SK-N-SH (cell line): ENCODE data around the gene DEFB114.

Experiments used
- CTCF ChIP-seq: fragments of 200-600 bp; sonication (generic); IDR thresholded peaks from 2 replicates; pipeline ENCODE4 v1.6.1; 2017; ENCODE audit warnings: antibody characterized with exemption, mild to moderate bottlenecking, moderate library complexity
- EP300 ChIP-seq, 2 experiments: IDR thresholded peaks; 2 replicates each; pipeline versions ENCODE4 v1.4.0 to v1.6.1; 2012; ENCODE audit warnings: borderline replicate concordance in 1 of 2, low read depth in 1 of 2, low read length in 1 of 2
- EZH2phosphoT487 ChIP-seq: fragments of 200-600 bp; sonication (generic); IDR thresholded peaks from 2 replicates; pipeline ENCODE4 v1.6.1; 2017; ENCODE audit warnings: low read depth, mixed run types, mild to moderate bottlenecking, antibody characterized with exemption, moderate library complexity, borderline replicate concordance
- FOXM1 ChIP-seq: IDR thresholded peaks from 2 replicates; pipeline ENCODE4 v1.4.0; 2012; ENCODE audit warnings: low read depth, mild to moderate bottlenecking
- MAX ChIP-seq: IDR thresholded peaks from 2 replicates; pipeline ENCODE4 v1.4.0; 2012; ENCODE audit warnings: low read depth
- NRF1 ChIP-seq: IDR thresholded peaks from 2 replicates; pipeline ENCODE4 v1.6.1; 2012; ENCODE audit warnings: low read depth, mild to moderate bottlenecking, low read length
- POLR2AphosphoS5 ChIP-seq: IDR thresholded peaks from 2 replicates; pipeline ENCODE4 v1.6.1; 2012; ENCODE audit warnings: low read depth, low read length
- REST ChIP-seq: IDR thresholded peaks from 2 replicates; pipeline ENCODE4 v1.6.1; 2012; ENCODE audit warnings: mild to moderate bottlenecking, low read depth, low read length, moderate library complexity
- SIN3A ChIP-seq: IDR thresholded peaks from 2 replicates; pipeline ENCODE4 v1.6.1; 2012; ENCODE audit warnings: low read depth, mild to moderate bottlenecking, low read length, moderate library complexity, borderline replicate concordance

DNA sequence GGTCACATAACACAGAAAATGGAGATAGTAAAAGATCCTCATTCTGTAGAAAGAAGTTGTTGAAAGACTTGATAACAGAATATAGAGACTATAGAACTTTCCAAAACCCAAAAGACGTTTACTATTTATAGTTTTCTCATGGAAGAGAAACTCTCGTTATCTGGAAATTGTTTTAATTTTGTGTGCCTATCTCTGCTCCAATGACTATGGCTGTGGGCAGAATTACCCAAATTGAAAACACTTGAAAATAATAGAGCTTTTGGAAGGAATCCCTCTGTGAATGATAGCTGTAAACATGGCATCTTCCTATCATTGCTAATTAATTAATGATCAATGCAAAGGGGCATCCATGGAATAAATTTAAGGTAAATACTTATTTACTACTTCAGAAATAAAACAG is at the start of gene DEFB114:
- TF ChIP-seq REST (no peak), CTCF (no peak), FOXM1 (no peak), SIN3A (no peak), POLR2AphosphoS5 (no peak), NRF1 (no peak), EZH2phosphoT487 (no peak), EP300 (IDR thresholded peaks at IDR 0.05; ENCODE audit: borderline replicate concordance in 1 of 2, low read depth in 1 of 2, low read length in 1 of 2) (no peak), MAX (no peak)
